CD14-positive monocyte (primary cell): ENCODE measurements around the gene KNTC1. TPM values are rescaled to one million over a fixed set of nuclear protein-coding genes. Genes with fewer than 3 reads are reported as not detected.

Experiments used
- DNase-seq, 3 donors: peaks; one replicate each; pipeline ENCODE4 v3.0.0-alpha.2; 2011 to 2022
- H2AFZ ChIP-seq: 2 replicates; pipeline ENCODE4 v1.6.0; 2012; ENCODE audit warnings: mild to moderate bottlenecking, low read depth, low read length, inconsistent platforms; ENCODE audit not compliant: insufficient read depth, poor library complexity, severe bottlenecking
- H3K27ac ChIP-seq, 2 donors: 1 replicate in 1 of 2; 2 replicates in 1 of 2; pipeline ENCODE4 v1.5.1; 2012 to 2013; ENCODE audit warnings: low read length in 2 of 2, control low read depth in 1 of 2, inconsistent platforms in 1 of 2, low read depth in 1 of 2, mild to moderate bottlenecking in 1 of 2
- H3K27me3 ChIP-seq, 2 donors: one replicate each; pipeline versions ENCODE4 v1.6.0 to v1.6.1; 2011 to 2013; ENCODE audit warnings: low read length in 2 of 2; ENCODE audit not compliant: control insufficient read depth in 2 of 2, insufficient read depth in 2 of 2
- H3K36me3 ChIP-seq, 2 donors: replicated peaks in 1 of 2; 1 replicate in 1 of 2; 2 replicates in 1 of 2; pipeline versions ENCODE4 v1.5.1 to v1.6.1; 2012 to 2013; ENCODE audit warnings: low read length in 2 of 2, control low read depth in 1 of 2, inconsistent platforms in 1 of 2, mild to moderate bottlenecking in 1 of 2; ENCODE audit not compliant: insufficient read depth in 2 of 2, control insufficient read depth in 1 of 2
- H3K4me1 ChIP-seq, 2 donors: 1 replicate in 1 of 2; 2 replicates in 1 of 2; pipeline versions ENCODE4 v1.5.1 to v1.6.1; 2012 to 2013; ENCODE audit warnings: low read length in 2 of 2, control low read depth in 1 of 2, inconsistent platforms in 1 of 2, mild to moderate bottlenecking in 1 of 2, moderate library complexity in 1 of 2; ENCODE audit not compliant: insufficient read depth in 2 of 2, control insufficient read depth in 1 of 2
- H3K4me2 ChIP-seq: replicated peaks from 2 replicates; pipeline ENCODE3; 2012; ENCODE audit warnings: low read length, moderate library complexity, mild to moderate bottlenecking; ENCODE audit not compliant: poor library complexity, severe bottlenecking; ENCODE audit errors: extremely low read depth
- H3K4me3 ChIP-seq, 3 experiments: fragments of 200-600 bp in 1 of 3; sonication (generic) in 1 of 3; replicated peaks in 1 of 3; 1 replicate in 2 of 3; 2 replicates in 1 of 3; pipeline ENCODE4 v1.5.1; 2011 to 2013; ENCODE audit warnings: low read length in 3 of 3, mild to moderate bottlenecking in 3 of 3, control low read depth in 2 of 3, low read depth in 2 of 3, inconsistent platforms in 1 of 3, moderate library complexity in 1 of 3
- H3K79me2 ChIP-seq: 2 replicates; pipeline ENCODE4 v1.6.0; 2012; ENCODE audit warnings: mild to moderate bottlenecking, control low read depth, inconsistent platforms, low read length, moderate library complexity; ENCODE audit not compliant: insufficient read depth
- H3K9ac ChIP-seq: 2 replicates; pipeline ENCODE4 v1.6.0; 2017; ENCODE audit warnings: low read length, mild to moderate bottlenecking; ENCODE audit not compliant: insufficient read depth, poor library complexity, severe bottlenecking
- H3K9me3 ChIP-seq, 2 donors: replicated peaks in 1 of 2; 1 replicate in 1 of 2; 2 replicates in 1 of 2; pipeline versions ENCODE4 v1.5.1 to v1.6.1; 2012 to 2013; ENCODE audit warnings: low read length in 2 of 2, control low read depth in 1 of 2; ENCODE audit not compliant: control insufficient read depth in 1 of 2, insufficient read depth in 1 of 2
- H4K20me1 ChIP-seq: 2 replicates; pipeline ENCODE4 v1.6.0; 2012; ENCODE audit warnings: mild to moderate bottlenecking, low read length, control low read depth, moderate library complexity; ENCODE audit not compliant: insufficient read depth
- H3K27ac Mint-ChIP-seq, 7 donors: one replicate each; pipeline ENCODE4 v1.8.0; 2020; ENCODE audit warnings: mild to moderate bottlenecking in 7 of 7, mixed read lengths in 7 of 7, moderate library complexity in 6 of 7, inconsistent platforms in 2 of 7
- H3K27me3 Mint-ChIP-seq, 3 donors: one replicate each; pipeline ENCODE4 v1.8.0; 2021 to 2022; ENCODE audit warnings: low read depth in 3 of 3, mild to moderate bottlenecking in 3 of 3, mixed read lengths in 3 of 3, moderate library complexity in 3 of 3, inconsistent platforms in 1 of 3
- H3K36me3 Mint-ChIP-seq, 2 donors: one replicate each; pipeline ENCODE4 v1.8.0; 2020; ENCODE audit warnings: mixed read lengths in 2 of 2, inconsistent platforms in 1 of 2, mild to moderate bottlenecking in 1 of 2
- H3K4me1 Mint-ChIP-seq: one replicate; pipeline ENCODE4 v1.8.0; 2020; ENCODE audit warnings: mild to moderate bottlenecking, mixed read lengths
- H3K4me3 Mint-ChIP-seq, 2 donors: one replicate each; pipeline ENCODE4 v1.8.0; 2020; ENCODE audit warnings: mild to moderate bottlenecking in 2 of 2, mixed read lengths in 2 of 2, moderate library complexity in 1 of 2
- H3K9me3 Mint-ChIP-seq, 7 donors: one replicate each; pipeline ENCODE4 v1.8.0; 2020 to 2022; ENCODE audit warnings: mixed read lengths in 7 of 7, mild to moderate bottlenecking in 6 of 7, moderate library complexity in 6 of 7, inconsistent platforms in 2 of 7
- CTCF ChIP-seq: fragments of 200-600 bp; IDR thresholded peaks from one replicate; pipeline ENCODE4 v1.8.0; 2022; ENCODE audit warnings: antibody characterized with exemption, mild to moderate bottlenecking
- WGBS: methylation state at CpG from one replicate; pipeline ENCODE4 v1.1.5; 2013; ENCODE audit warnings: missing lambda C conversion rate; ENCODE audit not compliant: insufficient coverage; 5-methylcytosine and 5-hydroxymethylcytosine counted together
- intact Hi-C, 2 donors: fragments of 100-400 bp; cut with micrococcal nuclease; formaldehyde crosslinking; loops; one replicate each; pipeline versions ENCODE4 v1.15.0 to v1.15.1; 2023
- polyA plus RNA-seq, 3 donors: library from polyadenylated mRNA; depleted of rRNA in 1 of 3; unstranded in 2 of 3; stranded (reverse) in 1 of 3; fragments of 300-500 nt in 2 of 3; fragments of >200 nt in 1 of 3; fragmentation: Illumina TruSeq in 2 of 3; gene quantifications; 1 replicate in 2 of 3; 2 replicates in 1 of 3; pipeline ENCODE4 v1.2.3, GENCODE V29; 2012 to 2021

KNTC1 gene
- polyA plus RNA-seq, 3 donors, result 0.65 to 10.3 (median 0.81) TPM

GRCh38 chr12:122523846-122524718, 3.0 kb upstream of the KNTC1 start:
- no peak for DNase-seq
- Histone ChIP-seq H3K79me2 (peaks cover 95% of the 10 kb centered on the region), H3K4me1 (peaks cover 38 to 41% of the 10 kb centered on the region in 2 donors), H3K4me3 (peak overlapping the region in 1 of 3 experiments; percentile 100), H4K20me1 (peaks cover 69% of the 10 kb centered on the region), H2AFZ (no peak overlapping the region), H3K4me2 (peak overlapping the region; percentile 99), H3K27ac (peak overlapping the region in 1 of 2 donors; percentile 37), H3K9me3 (no peaks in the 10 kb centered on the region), H3K9ac (no peak overlapping the region), H3K36me3 (peaks cover 39 to 44% of the 10 kb centered on the region in 2 donors), H3K27me3 (no peaks in the 10 kb centered on the region)
- Mint-ChIP-seq H3K4me3 (peak overlapping the region; percentile 8 to 21), H3K9me3 (no peaks in the 10 kb centered on the region), H3K27ac (peak overlapping the region in 4 of 7 donors; percentile 51 to 70 (median 69)), H3K36me3 (peaks cover 34 to 43% of the 10 kb centered on the region in 2 donors), H3K4me1 (peaks cover 28% of the 10 kb centered on the region), H3K27me3 (peaks cover 0 to 2% (median 0%) of the 10 kb centered on the region in 3 donors)
- WGBS, result 58% methylated on average over 3 of the region's 8 CpGs
- intact Hi-C loops, result loop anchor here in 1 of 2 donors (10.0 kb wide), 1 partner anchor 231 kb away; the partner anchor contains the start of gene DENR
- TF ChIP-seq CTCF, result no peak

- WGBS, result 0% methylated on average over 18 of the region's 21 CpGs
- no peak overlapping the region for H3K4me3 Mint-ChIP-seq
These were observed 462 bp downstream of the KNTC1 start for GRCh38 chr12:122527478-122527944.

More at GRCh38 chr12:122527478-122527944, 462 bp downstream of the KNTC1 start:
- Histone ChIP-seq H3K9ac (peak overlapping the region; percentile 99), H3K27me3 (no peaks in the 10 kb centered on the region), H3K9me3 (no peaks in the 10 kb centered on the region), H3K4me2 (peak overlapping the region; percentile 99), H2AFZ (peak overlapping the region; percentile 94), H4K20me1 (peaks cover 35% of the 10 kb centered on the region), H3K4me1 (peaks cover 38 to 41% of the 10 kb centered on the region in 2 donors), H3K4me3 (peak overlapping the region; percentile 73 to 100 (median 88)), H3K27ac (peak overlapping the region; percentile 99), H3K79me2 (peaks cover 93% of the 10 kb centered on the region), H3K36me3 (peaks cover 7 to 13% of the 10 kb centered on the region in 2 donors)
- peaks cover 28% of the 10 kb centered on the region for H3K4me1 Mint-ChIP-seq
- intact Hi-C loops, result loop anchor here in 1 of 2 donors (10.0 kb wide), 1 partner anchor 227 kb away; the partner anchor contains the start of gene DENR
- H3K9me3 Mint-ChIP-seq, result no peaks in the 10 kb centered on the region
- H3K36me3 Mint-ChIP-seq, result peaks cover 8 to 16% of the 10 kb centered on the region in 2 donors
- H3K27me3 Mint-ChIP-seq, result peaks cover 0 to 2% (median 0%) of the 10 kb centered on the region in 3 donors
- TF ChIP-seq CTCF, result no peak
- peak in 2 of 3 donors; percentile 14 to 34 for DNase-seq
- no peak overlapping the region for H3K27ac Mint-ChIP-seq
